HFF-Myc (cell line): ENCODE results near the gene KCTD11.

Experiments
- DNase-seq: peaks from one replicate; pipeline ENCODE4 v3.0.0-alpha.2; 2011; ENCODE audit warnings: low read depth; ENCODE audit errors: extremely low read depth
- H3K4me3 ChIP-seq: replicated peaks from 2 replicates; pipeline ENCODE4 v1.5.1; 2011; ENCODE audit warnings: low read depth, mild to moderate bottlenecking, control low read depth, low read length
- TF ChIP-seq, protein P1 (sequence below): IDR thresholded peaks from 2 replicates; pipeline ENCODE4 v1.5.1; 2012; ENCODE audit warnings: mild to moderate bottlenecking, low read depth, low read length, control low read depth; ENCODE audit errors: missing control alignments

The KCTD11 gene

DNA sequence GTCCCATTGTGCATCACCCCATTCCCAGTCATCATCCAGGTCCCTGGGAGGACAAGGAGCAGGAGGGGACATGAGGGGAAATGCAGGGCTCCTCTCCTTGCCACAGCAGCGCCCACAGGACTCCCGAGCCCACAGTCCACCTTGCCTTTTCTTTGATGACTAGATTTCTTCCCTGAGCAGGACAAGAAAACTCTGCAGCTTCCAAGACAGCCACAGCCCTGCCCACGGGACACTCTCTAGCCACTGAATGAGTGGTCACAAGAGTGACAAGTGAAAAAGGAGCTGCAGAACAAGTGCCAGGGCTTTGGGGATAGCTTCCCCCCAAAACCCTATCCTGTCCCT is 27.6 kb upstream of the KCTD11 start:
- no peak for DNase-seq
- H3K4me3 ChIP-seq: no peak overlapping the region
- TF ChIP-seq, protein P1, sequence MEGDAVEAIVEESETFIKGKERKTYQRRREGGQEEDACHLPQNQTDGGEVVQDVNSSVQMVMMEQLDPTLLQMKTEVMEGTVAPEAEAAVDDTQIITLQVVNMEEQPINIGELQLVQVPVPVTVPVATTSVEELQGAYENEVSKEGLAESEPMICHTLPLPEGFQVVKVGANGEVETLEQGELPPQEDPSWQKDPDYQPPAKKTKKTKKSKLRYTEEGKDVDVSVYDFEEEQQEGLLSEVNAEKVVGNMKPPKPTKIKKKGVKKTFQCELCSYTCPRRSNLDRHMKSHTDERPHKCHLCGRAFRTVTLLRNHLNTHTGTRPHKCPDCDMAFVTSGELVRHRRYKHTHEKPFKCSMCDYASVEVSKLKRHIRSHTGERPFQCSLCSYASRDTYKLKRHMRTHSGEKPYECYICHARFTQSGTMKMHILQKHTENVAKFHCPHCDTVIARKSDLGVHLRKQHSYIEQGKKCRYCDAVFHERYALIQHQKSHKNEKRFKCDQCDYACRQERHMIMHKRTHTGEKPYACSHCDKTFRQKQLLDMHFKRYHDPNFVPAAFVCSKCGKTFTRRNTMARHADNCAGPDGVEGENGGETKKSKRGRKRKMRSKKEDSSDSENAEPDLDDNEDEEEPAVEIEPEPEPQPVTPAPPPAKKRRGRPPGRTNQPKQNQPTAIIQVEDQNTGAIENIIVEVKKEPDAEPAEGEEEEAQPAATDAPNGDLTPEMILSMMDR: no peak

DNA sequence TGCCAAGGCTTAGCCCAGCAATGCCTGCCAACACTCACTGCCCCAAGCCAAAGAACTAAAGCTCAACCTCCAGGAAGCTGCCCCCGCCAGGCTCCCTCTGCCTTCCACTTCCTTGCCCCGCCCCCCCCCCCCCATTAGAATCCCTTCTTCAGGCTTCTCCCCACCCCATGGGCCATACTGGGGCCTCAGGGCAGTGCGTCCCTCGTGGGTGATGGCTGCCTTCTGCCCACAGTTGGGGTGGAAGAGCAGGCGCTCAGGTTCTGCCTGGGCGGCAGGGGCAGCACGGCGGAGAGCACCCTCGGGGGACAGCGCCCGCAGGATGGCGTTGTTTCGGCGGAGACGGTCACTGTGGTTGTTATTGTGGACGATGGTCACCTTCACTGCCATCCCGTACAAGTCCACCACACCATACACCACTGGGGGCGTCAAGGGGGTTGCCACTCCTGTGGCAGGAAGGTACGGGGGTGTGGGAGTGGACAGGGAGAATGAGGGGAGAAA is 26.9 kb upstream of the KCTD11 start:
- H3K4me3 ChIP-seq: no peak overlapping the region
- TF ChIP-seq, protein P1: no peak
- no peak for DNase-seq

DNA sequence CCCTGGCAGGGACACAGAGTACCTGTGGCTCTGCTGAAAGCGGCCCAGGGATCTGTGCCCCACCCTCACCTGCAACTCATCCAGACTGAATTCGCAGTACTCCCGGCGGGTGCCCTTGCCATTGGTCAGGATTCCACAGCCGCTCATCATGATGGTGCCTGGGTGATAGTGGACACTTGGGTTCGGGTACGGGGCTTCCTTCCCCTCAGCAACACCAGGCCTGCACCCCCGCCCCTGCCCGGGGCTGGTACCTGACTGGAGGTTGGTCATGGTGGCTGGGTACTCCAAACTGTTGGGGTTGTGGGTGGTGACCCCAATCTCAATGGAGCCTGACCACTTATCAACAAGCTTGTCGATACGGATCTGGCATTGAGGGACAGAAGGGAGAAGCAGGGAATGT is 25.8 kb upstream of the KCTD11 start:
- no peak for DNase-seq
- TF ChIP-seq, protein P1: no peak
- H3K4me3 ChIP-seq: no peak overlapping the region

DNA sequence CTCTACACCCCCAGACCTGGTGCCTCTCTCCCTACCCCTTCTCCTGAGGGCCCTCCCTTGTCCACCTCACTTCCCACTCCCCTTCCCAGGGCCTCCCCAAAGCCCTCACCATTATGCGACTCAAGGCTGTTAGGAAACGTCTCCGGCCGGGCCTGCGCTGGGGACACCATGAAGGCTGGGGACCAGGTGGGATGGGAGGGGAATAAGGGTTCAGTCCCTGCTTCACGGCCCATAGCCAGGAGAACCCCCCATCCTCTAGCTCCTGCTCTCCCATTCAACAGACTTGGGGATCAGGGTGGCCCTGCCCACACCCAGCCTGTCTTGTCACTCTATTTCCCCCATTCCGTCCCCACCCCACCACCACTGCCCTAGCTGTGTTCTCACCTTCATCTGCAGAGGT is 24.9 kb upstream of the KCTD11 start:
- DNase-seq: no peak
- TF ChIP-seq, protein P1: no peak
- no peak overlapping the region for H3K4me3 ChIP-seq

DNA sequence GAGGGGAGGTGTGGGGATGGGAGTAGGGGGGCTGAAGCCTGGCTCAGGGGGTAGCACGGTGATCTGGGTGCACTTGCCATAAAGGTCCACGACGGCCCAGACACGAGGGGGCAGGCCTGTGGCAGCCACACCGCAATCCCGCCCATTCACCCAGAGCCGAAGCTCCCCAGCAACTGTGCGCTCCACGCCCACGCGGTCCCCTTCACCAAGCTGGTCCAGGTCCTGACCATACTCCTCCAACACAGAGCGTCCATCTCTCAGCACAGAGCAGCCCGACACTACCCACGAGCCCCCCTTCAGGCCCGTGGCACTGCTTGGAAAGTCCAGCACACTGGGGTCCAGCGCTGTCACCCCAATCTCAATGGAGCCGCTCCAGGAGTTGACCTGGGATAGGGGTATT is 24.5 kb upstream of the KCTD11 start:
- no peak overlapping the region for H3K4me3 ChIP-seq
- DNase-seq: no peak
- TF ChIP-seq, protein P1: no peak

DNA sequence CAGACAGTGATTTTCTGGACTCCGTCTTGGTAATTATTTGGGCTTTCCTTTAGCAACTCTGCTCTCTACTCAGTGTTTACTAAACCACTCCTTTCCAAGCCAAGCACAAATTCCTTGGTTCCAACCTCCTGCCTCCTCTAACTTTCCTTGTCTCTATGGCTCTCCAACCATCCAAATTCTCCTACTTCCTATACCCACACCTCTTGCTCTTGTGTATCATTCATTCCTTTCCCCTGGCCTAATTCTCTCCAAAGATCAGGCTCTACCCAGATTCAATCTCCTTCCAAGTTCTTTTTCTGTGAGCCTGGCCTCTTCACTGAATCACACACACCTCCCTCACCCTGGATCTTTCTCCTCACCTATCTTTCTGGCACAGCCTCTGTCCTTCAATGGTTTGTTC is 24.0 kb upstream of the KCTD11 start:
- no peak for DNase-seq
- H3K4me3 ChIP-seq: peak overlapping the region; percentile 89
- TF ChIP-seq, protein P1: no peak

DNA sequence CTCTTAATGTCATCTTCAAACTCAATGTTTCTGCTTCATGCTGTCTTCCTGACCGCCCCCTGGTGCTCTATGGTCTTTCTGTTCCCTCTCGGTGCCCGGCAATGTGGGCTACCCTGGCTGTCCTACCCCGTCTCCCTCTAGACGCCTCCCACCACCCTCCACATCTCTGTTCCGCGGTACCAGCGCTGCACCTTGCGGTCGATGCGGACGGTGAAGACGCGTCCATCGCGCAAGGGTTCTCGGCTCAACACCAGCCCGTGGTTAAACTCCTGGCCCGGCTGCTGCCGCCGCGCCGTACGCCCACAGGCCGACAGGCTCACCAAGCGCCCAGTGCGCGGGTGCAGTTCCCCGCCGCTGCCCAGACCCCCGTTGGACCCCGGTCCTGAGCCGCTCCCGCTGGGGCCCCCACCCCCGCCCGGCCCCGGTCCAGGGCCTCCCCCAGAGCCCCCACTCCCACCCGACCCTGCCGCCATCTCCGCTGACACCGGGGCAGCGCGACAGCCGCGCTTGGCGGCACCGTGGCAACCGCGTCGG is 23.1 kb upstream of the KCTD11 start, which contains the start of gene NEURL4:
NEURL4 (minus strand) TSS at position 496 of the 534 bp plus-strand sequence; CDS start at position 473, 23 bp downstream.
- no peak for DNase-seq
- TF ChIP-seq, protein P1: peak; percentile 1
- H3K4me3 ChIP-seq: peak within 1 kb of the TSS; percentile 89
